DND-41 (cell line): ENCODE measurements around the gene SESTD1.

Source experiments
- ATAC-seq: fragments of 200-7000 bp; cut with Tn5 transposase; 3 replicates; pipeline ENCODE4 v1.9.1; 2021; ENCODE audit warnings: low read depth; ENCODE audit not compliant: insufficient read depth
- DNase-seq: peaks from one replicate; pipeline ENCODE4 v3.0.0-alpha.2; 2020
- H2AFZ ChIP-seq: 2 replicates; pipeline ENCODE4 v1.6.0; 2012; ENCODE audit warnings: low read depth, low read length
- H3K27ac ChIP-seq: 2 replicates; pipeline ENCODE4 v1.5.1; 2012; ENCODE audit warnings: low read length, inconsistent platforms
- H3K27me3 ChIP-seq: fragments of 200-600 bp; sonication (generic); 2 replicates; pipeline ENCODE4 v1.6.0; 2012; ENCODE audit warnings: low read length, mild to moderate bottlenecking, inconsistent platforms; ENCODE audit not compliant: insufficient read depth, poor library complexity
- H3K36me3 ChIP-seq: 2 replicates; pipeline ENCODE4 v1.5.1; 2012; ENCODE audit warnings: low read length, inconsistent platforms; ENCODE audit not compliant: insufficient read depth
- H3K4me1 ChIP-seq: 2 replicates; pipeline ENCODE4 v1.5.1; 2012; ENCODE audit warnings: mild to moderate bottlenecking, low read length; ENCODE audit not compliant: insufficient read depth
- H3K4me2 ChIP-seq: 2 replicates; pipeline ENCODE4 v1.6.0; 2012; ENCODE audit warnings: mild to moderate bottlenecking, moderate library complexity, low read length, inconsistent platforms; ENCODE audit not compliant: insufficient read depth
- H3K4me3 ChIP-seq, 2 experiments: fragments of 200-600 bp in 1 of 2; shearing (Covaris generic) in 1 of 2; 2 replicates each; pipeline ENCODE4 v1.5.1; 2012 to 2016; ENCODE audit warnings: inconsistent platforms in 2 of 2, low read length in 2 of 2, mild to moderate bottlenecking in 2 of 2, low read depth in 1 of 2, moderate library complexity in 1 of 2
- H3K79me2 ChIP-seq: 2 replicates; pipeline ENCODE4 v1.6.0; 2012; ENCODE audit warnings: low read length, inconsistent platforms; ENCODE audit not compliant: insufficient read depth
- H3K9ac ChIP-seq: 2 replicates; pipeline ENCODE4 v1.6.0; 2012; ENCODE audit warnings: low read depth, mild to moderate bottlenecking, inconsistent platforms, low read length, moderate library complexity
- H3K9me3 ChIP-seq: 2 replicates; pipeline ENCODE4 v1.5.1; 2012; ENCODE audit warnings: low read length, moderate library complexity, mild to moderate bottlenecking, inconsistent platforms; ENCODE audit not compliant: insufficient read depth, severe bottlenecking
- H4K20me1 ChIP-seq: 2 replicates; pipeline ENCODE4 v1.6.0; 2012; ENCODE audit warnings: low read length; ENCODE audit not compliant: insufficient read depth
- EZH2 ChIP-seq: IDR thresholded peaks from 3 replicates; pipeline ENCODE4 v1.6.1; 2012; ENCODE audit warnings: borderline replicate concordance, low read depth, mild to moderate bottlenecking, moderate library complexity, low read length, inconsistent platforms; ENCODE audit not compliant: severe bottlenecking
- TF ChIP-seq, protein P1 (sequence below): IDR thresholded peaks from 2 replicates; pipeline ENCODE4 v1.5.1; 2012; ENCODE audit warnings: borderline replicate concordance, low read length, moderate library complexity, mild to moderate bottlenecking; ENCODE audit not compliant: poor library complexity, severe bottlenecking; ENCODE audit errors: extremely low read depth

The SESTD1 gene

DNA sequence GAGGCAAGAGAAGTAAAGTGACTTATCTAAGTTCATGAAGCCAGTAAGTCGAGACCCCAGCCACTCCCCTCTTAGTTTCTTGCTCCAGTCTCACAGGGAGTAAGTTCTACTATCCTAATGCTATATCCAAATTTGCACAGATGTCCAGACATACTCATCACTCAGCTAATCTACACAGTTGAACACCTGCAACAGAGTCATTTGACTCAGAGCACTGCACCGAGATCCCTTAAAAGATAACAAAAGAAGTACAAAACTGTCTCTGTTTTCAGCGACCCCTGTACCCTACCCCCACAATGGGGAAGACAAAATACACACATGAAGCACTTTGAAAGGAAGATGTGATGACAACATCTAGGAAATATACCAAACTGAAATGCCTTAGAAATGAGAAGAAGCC, 192.1 kb downstream of the SESTD1 start:
- DNase-seq (peak; percentile 52), ATAC-seq (peak; percentile 85)
- H3K4me2 ChIP-seq, result 0 out of 2 replicates have a peak overlapping the region, but pooled peaks have one; percentile 4
- H3K9me3 ChIP-seq, result peaks cover 19% of the 10 kb centered on the region
- H3K36me3 ChIP-seq, result no peaks in the 10 kb centered on the region
- H3K9ac ChIP-seq, result no peak overlapping the region
- no peaks in the 10 kb centered on the region for H3K79me2 ChIP-seq
- H3K4me1 ChIP-seq, result peaks cover 24% of the 10 kb centered on the region
- no peaks in the 10 kb centered on the region for H3K27me3 ChIP-seq
- H2AFZ ChIP-seq, result peak overlapping the region; percentile 24; the same call in 1 of the 2 replicates
- peak overlapping the region; percentile 71 for H3K27ac ChIP-seq
- TF ChIP-seq, protein P1, sequence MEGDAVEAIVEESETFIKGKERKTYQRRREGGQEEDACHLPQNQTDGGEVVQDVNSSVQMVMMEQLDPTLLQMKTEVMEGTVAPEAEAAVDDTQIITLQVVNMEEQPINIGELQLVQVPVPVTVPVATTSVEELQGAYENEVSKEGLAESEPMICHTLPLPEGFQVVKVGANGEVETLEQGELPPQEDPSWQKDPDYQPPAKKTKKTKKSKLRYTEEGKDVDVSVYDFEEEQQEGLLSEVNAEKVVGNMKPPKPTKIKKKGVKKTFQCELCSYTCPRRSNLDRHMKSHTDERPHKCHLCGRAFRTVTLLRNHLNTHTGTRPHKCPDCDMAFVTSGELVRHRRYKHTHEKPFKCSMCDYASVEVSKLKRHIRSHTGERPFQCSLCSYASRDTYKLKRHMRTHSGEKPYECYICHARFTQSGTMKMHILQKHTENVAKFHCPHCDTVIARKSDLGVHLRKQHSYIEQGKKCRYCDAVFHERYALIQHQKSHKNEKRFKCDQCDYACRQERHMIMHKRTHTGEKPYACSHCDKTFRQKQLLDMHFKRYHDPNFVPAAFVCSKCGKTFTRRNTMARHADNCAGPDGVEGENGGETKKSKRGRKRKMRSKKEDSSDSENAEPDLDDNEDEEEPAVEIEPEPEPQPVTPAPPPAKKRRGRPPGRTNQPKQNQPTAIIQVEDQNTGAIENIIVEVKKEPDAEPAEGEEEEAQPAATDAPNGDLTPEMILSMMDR, result no peak
- TF ChIP-seq EZH2, result no peak
- no peak overlapping the region for H3K4me3 ChIP-seq
- H4K20me1 ChIP-seq, result no peaks in the 10 kb centered on the region

DNA sequence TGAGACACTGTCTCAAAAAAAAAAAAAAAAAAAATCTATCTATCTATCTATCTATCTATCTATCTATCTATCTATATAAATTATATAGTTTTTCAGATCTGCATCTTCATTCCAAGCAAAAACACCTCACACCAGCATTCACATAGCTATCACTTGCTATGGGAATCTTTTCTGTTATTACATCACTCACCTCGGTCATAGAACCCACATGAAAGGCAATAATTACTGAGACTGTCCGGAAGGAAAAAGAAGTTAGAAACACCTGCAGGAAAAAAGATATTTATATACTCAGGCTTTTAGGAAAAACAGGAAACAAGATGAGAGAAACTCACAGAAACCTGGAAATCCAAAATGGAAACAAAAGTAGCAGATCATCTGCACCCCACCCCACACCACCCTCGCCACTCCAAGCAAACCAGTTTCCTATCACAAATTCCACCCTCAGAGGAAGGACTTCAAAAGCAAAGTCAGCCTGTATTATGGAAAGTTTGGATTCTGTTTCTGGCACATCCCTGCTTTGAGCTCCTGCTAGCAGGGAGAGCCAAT, 192.7 kb downstream of the SESTD1 start:
- Histone ChIP-seq H3K4me3 (no peak overlapping the region), H3K36me3 (no peaks in the 10 kb centered on the region)
- TF ChIP-seq, protein P1, result no peak

DNA sequence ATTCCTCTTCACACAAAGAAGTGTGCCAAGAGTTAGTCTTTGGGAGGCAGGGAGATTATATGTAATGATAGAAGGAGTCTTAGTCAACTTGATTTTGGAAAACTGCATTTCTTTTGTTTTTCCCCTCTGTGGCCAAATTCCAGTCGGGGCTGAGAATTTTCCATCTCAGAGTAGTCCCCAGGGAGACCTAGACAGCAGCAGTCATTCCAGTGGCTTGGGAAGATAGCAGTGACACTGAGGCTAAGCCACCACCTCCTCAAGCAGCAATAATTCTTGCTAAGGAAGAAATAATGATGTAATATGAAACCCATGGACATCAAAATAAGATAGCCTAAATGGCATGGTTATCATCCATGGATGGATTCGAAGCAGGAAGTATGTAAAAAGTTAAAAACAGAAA, 193.7 kb downstream of the SESTD1 start:
- Histone ChIP-seq H2AFZ (no peak overlapping the region), H3K79me2 (no peaks in the 10 kb centered on the region), H3K4me1 (peaks cover 24% of the 10 kb centered on the region), H4K20me1 (no peaks in the 10 kb centered on the region), H3K9me3 (peaks cover 18% of the 10 kb centered on the region), H3K36me3 (no peaks in the 10 kb centered on the region), H3K4me2 (no peak overlapping the region), H3K9ac (no peak overlapping the region), H3K4me3 (no peak overlapping the region), H3K27ac (peak overlapping the region; percentile 53; the same call in 1 of the 2 replicates), H3K27me3 (no peaks in the 10 kb centered on the region)
- no peak for TF ChIP-seq EZH2
- TF ChIP-seq, protein P1, result no peak
- DNase-seq, result no peak
- ATAC-seq, result no peak

More for the DNA sequence above, 192.7 kb downstream of the SESTD1 start:
- Histone ChIP-seq H3K4me2 (peak overlapping the region; percentile 4; the same call in 1 of the 2 replicates), H3K27me3 (no peaks in the 10 kb centered on the region), H2AFZ (no peak overlapping the region), H4K20me1 (no peaks in the 10 kb centered on the region), H3K79me2 (no peaks in the 10 kb centered on the region), H3K9me3 (peaks cover 19% of the 10 kb centered on the region), H3K27ac (peak overlapping the region; percentile 71), H3K4me1 (peaks cover 24% of the 10 kb centered on the region), H3K9ac (peak overlapping the region; percentile 14; the same call in 1 of the 2 replicates)
- DNase-seq (peak; percentile 10), ATAC-seq (peak; percentile 54)
